Stimulated activated CD4-positive, alpha-beta T cell treated with anti-CD3 and anti-CD28 coated beads, Interleukin-2, amount 100 ng/mL, for 48 hours (primary cell): Measurements from ENCODE around the gene CELSR3.

Experiments used
- DNase-seq, 2 donors: peaks; one replicate each; pipeline ENCODE4 v3.0.0-alpha.2; 2020

The CELSR3 gene

DNA sequence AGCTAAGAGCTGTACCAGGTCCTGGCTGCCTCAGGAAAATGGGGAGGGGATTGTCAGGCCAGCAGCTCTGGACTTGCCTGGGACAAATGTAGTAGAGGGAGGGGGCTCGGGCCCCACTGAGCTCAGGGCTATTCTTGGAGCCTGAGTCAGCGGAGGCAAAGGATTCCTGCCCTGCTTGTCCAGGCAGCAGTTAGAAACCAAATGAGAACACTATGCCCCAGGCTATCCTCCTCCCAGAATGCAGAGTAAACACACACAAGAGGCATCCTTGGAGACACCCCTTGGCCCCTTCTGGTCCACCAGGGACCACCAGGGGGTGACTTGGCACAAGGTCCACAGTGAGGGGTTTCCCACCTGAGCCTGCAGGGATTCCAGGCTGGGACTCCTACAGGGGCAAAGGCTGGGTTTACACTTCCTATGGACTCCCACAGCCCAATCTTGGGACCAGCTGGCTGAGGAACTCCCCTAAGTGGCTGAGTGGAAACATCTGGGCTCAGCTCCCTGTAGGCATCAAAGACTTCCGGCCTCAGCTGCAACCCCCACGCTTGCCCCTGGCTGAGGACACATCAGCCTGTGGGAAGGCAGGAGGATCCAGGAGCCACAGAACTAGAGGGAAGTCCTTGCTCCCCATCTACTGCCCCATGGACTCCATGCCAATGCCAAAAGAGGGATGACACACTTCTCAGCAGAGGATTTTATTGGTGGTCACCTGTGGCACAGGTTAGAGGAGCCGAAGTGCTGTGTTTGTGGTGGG is 64.2 kb downstream of the CELSR3 start:
- no peak for DNase-seq

DNA sequence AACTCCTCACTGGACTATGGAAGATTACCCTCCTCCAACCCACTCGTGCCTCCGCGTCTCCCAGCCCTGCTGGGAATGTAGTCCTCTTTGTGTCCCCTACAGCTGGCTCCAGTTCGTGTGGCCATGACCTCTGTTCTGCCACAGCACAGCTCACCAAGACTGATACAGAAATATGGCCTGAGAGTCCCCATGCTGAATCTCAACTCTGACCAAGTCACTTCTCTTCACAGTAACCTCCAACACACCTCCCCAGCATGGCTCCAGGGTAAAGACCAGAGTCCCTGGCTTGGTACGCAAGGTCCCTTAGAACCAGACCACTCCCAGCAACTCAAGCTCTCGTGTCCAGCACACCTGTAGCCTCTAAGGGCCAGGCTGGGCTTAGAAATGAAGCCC is 65.3 kb downstream of the CELSR3 start:
- no peak for DNase-seq

DNA sequence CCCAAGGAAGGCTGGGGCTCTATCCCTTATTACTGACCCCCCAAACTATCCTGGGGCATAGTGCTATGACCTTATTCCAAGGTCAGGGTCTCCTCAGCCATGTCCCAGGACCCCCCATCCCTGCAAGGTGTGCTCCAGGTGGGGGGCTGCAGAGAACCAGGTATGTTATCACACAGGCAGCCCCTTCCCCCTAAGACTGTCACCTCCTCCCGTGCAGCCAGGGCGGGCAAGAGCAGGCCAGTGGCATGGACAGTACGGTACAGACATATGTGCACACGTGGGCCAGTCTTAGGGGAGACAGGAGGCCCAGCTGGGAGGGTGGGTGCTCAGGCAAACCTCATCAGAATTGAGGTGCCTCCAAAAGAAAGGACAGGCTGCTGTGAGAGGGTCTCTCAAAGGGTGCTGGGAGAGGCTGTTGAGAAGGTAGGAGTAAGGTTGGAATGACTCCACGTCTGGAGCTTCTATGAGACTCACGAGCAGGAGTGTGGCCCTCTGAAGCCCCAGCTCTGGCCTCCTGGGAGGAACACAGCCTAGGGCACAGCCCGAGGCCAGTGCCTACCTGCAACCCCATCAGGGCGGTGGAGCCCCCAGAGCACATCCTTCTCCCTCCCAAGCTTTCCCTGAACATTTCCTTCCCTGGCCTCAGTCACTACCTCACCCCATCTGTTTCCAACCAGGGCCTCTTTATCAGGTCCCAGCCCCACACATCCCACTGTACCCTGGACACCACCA is 65.8 kb downstream of the CELSR3 start:
- DNase-seq = no peak

DNA sequence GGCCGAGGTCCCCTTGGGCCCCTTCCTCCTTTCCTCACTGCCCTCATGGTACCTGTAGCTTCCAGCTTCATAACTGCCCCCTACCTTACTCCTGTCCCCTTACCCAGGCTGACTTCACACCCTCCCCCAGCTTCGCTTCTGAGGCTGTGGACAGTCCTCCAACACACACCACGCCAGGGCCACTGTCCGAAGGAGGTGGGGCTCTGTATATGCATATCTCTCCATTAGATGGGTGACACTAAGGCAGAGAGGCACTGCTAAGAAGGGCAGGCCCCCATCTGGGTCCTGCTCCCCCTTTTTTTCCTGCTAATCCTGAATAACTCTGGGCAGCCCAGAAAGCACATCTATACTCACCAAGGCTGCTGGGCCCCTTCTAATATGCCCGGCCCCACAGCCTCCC is 66.5 kb downstream of the CELSR3 start:
- no peak for DNase-seq

DNA sequence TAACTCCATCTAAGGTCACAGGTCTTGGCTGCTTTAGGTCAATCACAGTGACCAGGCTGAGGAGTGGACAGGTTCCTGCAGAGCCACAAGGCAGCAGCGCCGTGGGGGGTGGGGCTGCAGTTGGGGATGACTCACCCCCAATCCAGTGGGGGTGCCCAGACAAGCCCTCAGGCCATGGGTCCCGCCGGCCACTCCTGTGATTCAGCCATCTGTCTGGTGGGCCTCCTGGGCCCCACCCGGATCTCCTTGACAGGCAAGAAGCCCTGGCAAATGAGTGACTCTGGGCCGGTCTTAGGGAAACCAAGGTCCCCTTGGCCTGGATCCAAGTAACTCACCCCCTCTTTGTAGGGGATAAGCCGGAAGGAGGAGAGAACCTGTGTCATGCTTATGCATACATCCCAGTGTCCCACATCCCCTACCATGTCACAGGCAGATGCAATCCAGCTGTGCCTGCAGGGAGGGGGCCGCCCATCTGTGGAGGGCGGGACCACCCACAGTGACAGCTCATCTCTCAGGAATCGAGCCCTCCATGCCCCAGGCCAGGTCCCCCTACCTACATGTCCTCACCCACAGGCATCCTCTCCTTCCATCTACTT is 67.1 kb downstream of the CELSR3 start:
- no peak for DNase-seq

DNA sequence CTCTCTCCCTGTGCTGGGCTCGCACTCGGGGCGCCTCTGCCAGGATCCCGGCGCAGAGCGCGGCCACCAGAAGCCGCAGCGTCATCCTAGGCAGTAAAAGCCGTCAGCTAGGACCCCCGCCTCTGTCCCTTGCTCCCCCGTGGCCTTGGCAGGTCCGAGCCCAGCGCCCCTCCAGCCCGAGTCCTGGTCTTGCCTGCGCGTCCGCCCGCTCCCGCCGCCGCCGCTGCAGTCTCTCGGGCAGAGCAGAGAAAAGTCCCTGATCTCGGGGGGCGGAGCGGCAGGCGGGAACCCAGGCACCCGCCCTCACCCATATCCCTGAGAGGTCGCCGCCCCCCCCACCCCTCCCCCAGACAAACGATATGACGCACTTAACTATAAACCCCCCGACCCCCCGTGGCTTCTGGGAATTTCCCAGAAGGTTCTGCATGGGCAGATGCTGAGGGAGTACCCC is 67.6 kb downstream of the CELSR3 start, which contains the start of gene COL7A1:
COL7A1 (minus strand) TSS at position 255 of the 451 bp plus-strand sequence; CDS start at position 85, 170 bp downstream.
- no peak for DNase-seq

DNA sequence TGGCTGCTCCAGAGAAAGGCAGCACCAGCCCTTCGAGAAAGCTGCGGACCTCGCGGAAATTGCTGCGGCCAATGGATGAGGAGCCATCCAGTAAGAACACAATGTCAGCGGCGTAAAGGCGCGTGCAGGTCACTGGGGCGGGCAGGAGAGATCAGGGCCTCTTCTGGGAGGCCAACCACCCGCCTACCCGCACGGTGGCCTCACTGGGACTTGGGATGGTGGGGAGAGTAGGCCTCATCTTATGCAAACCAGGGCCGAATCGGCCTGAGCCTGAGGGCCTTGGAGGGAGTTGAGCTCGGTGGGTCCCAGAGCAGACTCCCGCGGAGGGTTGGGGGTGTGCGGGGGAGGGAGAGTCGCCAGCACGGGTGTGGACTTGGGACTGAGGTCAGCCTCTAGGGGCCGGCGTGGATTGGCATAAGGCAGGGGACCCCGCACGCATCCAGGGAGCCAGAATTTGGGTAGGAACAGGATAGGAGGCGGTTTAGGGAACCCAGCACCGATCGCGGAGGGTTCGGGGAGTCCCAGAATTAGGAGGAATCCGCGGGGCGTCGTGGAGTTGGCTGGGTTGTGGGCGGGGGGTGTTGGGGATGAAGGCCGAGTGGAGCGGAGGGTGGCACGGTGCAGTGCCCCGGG is 68.2 kb downstream of the CELSR3 start:
- DNase-seq = no peak

DNA sequence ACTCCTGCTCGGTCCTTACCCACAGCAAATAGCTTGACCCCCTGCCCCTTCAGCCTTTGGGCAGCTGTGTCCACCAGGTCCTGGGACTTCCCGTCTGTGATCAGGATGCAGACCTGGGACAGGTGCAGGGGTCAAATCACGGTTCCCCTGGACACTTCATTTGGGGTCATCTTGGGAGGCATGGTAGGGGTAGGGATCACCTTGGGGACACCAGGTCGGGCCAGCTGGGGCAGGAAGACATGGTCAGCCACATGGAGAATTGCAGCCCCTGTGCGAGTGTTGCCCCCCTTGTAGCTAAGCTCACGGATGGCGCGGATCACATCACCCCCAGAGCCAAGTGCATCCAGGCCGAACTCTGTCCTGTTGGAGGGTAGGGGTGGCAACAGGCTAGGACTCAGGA is 69.3 kb downstream of the CELSR3 start:
- DNase-seq = no peak

DNA sequence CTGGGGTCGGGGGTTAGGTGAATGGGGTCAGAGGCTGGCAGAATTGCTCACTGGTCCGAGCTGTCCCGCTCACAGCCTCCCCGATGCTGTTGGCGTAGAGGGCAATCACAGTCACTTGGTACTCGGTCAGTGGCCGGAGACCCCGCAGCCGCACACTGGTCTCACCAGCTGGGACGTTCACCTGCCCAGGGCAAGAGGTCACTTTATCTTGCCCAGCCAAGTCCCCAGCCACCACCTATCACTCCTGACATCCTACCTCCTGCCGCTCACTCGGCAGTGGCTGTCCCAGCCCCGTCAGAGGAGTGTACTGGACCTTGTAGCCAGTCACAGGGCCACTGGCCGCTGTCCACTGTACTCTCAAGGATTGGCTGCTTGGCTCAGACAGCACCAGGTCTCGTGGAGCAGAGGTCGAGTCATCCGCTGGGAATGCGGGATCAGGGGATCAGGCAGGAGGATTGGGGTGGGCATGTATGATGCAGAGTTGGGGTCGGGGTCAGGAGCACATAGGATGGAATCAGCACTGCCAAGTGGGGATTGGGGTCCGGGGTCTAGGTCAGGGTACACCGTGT is 70.1 kb downstream of the CELSR3 start:
- DNase-seq = no peak

DNA sequence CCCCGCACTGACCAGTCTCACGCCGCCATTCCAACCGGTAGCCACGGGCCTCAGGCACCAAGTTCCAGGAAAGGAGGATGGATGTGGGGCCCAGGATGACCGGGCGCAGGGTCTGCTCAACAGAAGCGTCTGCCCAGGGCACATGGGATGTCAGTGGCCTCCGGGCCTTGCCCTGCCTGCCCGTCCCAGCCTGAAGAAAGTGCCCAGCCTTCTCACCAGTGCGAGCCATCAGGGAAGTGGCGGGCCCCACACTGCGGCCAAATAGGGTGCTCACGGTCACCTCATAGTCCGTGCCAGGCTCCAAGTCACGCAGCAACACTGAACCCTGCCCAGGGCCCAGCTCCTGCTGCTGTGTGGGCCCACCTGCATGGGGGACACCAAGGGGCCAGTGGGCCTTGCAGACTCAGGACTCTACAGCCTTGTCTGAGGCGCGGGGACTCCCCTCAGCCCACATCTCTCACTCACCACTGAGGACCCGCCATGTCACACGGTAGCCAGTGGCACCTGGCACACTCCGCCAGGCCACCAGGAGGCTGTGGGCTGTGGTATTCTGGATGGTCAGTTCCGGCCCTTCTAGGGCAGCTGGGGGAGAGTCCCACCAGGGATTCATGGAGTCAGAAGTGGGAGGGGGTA is 70.7 kb downstream of the CELSR3 start:
- DNase-seq = no peak

DNA sequence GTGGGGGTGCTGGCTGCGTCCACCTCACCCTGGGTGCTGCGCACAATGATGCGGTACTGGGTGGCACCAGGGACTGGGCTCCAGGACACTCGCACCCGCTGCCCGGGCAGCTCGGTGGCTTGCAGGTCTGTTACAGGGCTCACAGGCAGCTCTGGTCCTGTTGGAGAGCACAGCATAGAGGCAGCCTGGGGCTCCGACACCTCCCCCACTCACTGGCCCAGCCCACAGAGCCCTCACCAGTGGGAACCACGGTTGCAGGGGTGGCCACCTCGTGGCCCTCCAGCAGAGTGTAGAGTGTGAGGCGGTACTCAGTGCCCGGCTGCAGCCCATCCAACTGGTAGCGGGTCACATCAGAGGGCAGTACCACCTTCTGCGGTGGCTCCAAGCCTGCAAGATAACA is 71.2 kb downstream of the CELSR3 start:
- DNase-seq = no peak

DNA sequence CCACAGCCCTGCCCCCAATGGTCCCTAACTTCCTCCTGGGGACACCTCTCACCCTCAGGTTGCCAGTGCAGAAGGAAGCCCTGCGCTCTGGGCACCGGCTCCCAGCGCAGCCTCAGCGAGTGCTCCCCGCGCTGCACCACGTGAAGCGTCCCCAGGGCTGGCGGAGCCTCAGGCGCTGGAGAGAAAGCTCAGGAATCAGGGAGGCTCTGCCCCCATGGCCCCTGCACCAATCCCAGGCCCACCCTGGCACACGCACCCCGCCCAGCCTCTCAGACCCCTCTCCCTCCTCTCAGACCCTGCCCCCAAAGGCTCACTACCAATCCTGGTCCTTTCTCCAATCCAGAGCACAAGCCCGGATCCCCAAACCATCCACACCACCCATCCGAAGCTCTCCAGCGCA is 74.5 kb downstream of the CELSR3 start:
- no peak for DNase-seq

DNA sequence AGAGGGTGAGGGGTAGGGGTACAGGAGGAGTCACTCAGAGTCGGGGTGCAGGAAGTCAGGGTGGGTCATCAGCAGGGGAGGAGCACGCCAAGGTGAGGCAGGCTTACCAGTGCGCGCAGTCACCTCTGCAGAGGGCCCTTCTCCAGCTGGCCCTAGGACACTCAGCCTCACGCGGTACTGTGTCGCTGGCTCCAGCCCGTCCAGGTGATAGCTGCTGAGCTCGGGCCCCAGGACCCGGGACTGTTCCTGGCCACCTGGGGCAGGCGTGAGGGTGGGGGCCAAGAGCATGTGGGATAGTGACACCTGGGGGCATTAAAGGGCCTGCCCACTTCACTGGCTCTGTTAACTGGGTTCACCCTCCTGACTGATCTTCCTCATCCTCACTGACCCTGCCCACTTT is 75.0 kb downstream of the CELSR3 start:
- no peak for DNase-seq
